Right lobe of liver (tissue), 4 donors: ENCODE results near the gene EPHA2.

Experiments
- CTCF ChIP-seq, 4 donors: fragments of 200-600 bp in 3 of 4; fragments of 450-650 bp in 1 of 4; IDR thresholded peaks; one replicate each; pipeline versions ENCODE4 v1.5.1 to v1.8.0; 2016 to 2022; ENCODE audit warnings: antibody characterized with exemption in 4 of 4, mild to moderate bottlenecking in 2 of 4
- POLR2A ChIP-seq: fragments of 450-650 bp; IDR thresholded peaks from one replicate; pipeline ENCODE4 v1.6.1; 2017; ENCODE audit warnings: antibody characterized with exemption, mild to moderate bottlenecking
- donor health status: DM: no; HTN: no; CAD: no.
- donor health status: DM: no; HTN: no; CAD: no.
- donor health status: DM: no; HTN: yes; CAD: no.

GRCh38 chr1:16174886-16175598 is 19.2 kb upstream of the EPHA2 start:
- no peak for TF ChIP-seq CTCF (IDR thresholded peaks at IDR 0.05)
- no peak for TF ChIP-seq POLR2A
